ENCODE measurements around the gene SLCO4A1. TPM values are rescaled to one million over a fixed set of nuclear protein-coding genes. Genes with fewer than 3 reads are reported as not detected.

The SLCO4A1 gene
- total and polyA plus RNA-seq, 11 donors, result 1.00 to 54.0 (median 11.5) TPM

GRCh38 chr20:62606551-62607201, 35.6 kb upstream of the SLCO4A1 start:
- ATAC-seq (peak in 2 of 4 donors; percentile 25 to 50), DNase-seq (peak; percentile 73 to 88 (median 76))
- Histone ChIP-seq H3K36me3 (no peaks in the 10 kb centered on the region), H3K9me3 (no peaks in the 10 kb centered on the region), H3K27me3 (peaks cover 0 to 12% (median 0%) of the 10 kb centered on the region in 9 donors), H3K4me3 (no peak overlapping the region), H3K4me1 (peaks cover 3 to 49% (median 25%) of the 10 kb centered on the region in 12 donors), H3K27ac (no peak overlapping the region)
- intact Hi-C loops (cut with DNase I), result no loop called here
- 32 to 60% (median 37%) methylated on average over 22 to 31 of the region's 31 CpGs for WGBS, 4 donors
- no peak for TF ChIP-seq CTCF (IDR thresholded peaks at IDR 0.05)
- TF ChIP-seq POLR2A (IDR thresholded peaks at IDR 0.05), result no peak

GRCh38 chr20:62607366-62608217, 34.7 kb upstream of the SLCO4A1 start:
- Histone ChIP-seq H3K9me3 (no peaks in the 10 kb centered on the region), H3K4me3 (no peak overlapping the region), H3K27ac (no peak overlapping the region), H3K27me3 (peaks cover 0 to 10% (median 0%) of the 10 kb centered on the region in 9 donors), H3K4me1 (peaks cover 3 to 43% (median 25%) of the 10 kb centered on the region in 12 donors), H3K36me3 (no peaks in the 10 kb centered on the region)
- intact Hi-C loops (cut with DNase I), result no loop called here
- WGBS, 4 donors, result 88 to 92% (median 89%) methylated on average over 12 to 21 of the region's 21 CpGs
- ATAC-seq (no peak), DNase-seq (peak in 1 of 5 donors; percentile 56)
- TF ChIP-seq CTCF (IDR thresholded peaks at IDR 0.05), result no peak
- TF ChIP-seq POLR2A (IDR thresholded peaks at IDR 0.05), result no peak

- DNase-seq (peak in 1 of 5 donors; percentile 7), ATAC-seq (no peak)
- WGBS, 4 donors, result 88 to 98% (median 92%) methylated on average over 13 to 14 of the region's 14 CpGs
- peaks cover 0 to 9% (median 0%) of the 10 kb centered on the region in 9 donors for H3K27me3 ChIP-seq
- intact Hi-C loops (cut with DNase I), result no loop called here
- no peaks in the 10 kb centered on the region for H3K36me3 ChIP-seq
- no peak overlapping the region for H3K27ac ChIP-seq
- peaks cover 1 to 38% (median 21%) of the 10 kb centered on the region in 12 donors for H3K4me1 ChIP-seq
- no peak overlapping the region for H3K4me3 ChIP-seq
- H3K9me3 ChIP-seq, result no peaks in the 10 kb centered on the region
- TF ChIP-seq POLR2A (IDR thresholded peaks at IDR 0.05), result no peak
- TF ChIP-seq CTCF (IDR thresholded peaks at IDR 0.05), result no peak
These were observed 34.1 kb upstream of the SLCO4A1 start for GRCh38 chr20:62608218-62608565.

GRCh38 chr20:62609279-62609720, 33.0 kb upstream of the SLCO4A1 start:
- intact Hi-C loops (cut with DNase I), result no loop called here
- peaks cover 0 to 27% (median 13%) of the 10 kb centered on the region in 12 donors for H3K4me1 ChIP-seq

More at GRCh38 chr20:62609279-62609720, 33.0 kb upstream of the SLCO4A1 start:
- Histone ChIP-seq H3K36me3 (no peaks in the 10 kb centered on the region), H3K27ac (no peak overlapping the region), H3K27me3 (peaks cover 0 to 9% (median 0%) of the 10 kb centered on the region in 9 donors), H3K4me3 (no peak overlapping the region), H3K9me3 (no peaks in the 10 kb centered on the region)
- no peak for ATAC-seq
- WGBS, 4 donors, result 89 to 95% (median 92%) methylated on average over 11 of the region's 11 CpGs
- DNase-seq, result peak in 1 of 5 donors; percentile 14
- TF ChIP-seq CTCF (IDR thresholded peaks at IDR 0.05) (no peak), POLR2A (IDR thresholded peaks at IDR 0.05) (no peak)
